Measurements from ENCODE around the gene DRAM1. TPM values are rescaled to one million over a fixed set of nuclear protein-coding genes. Genes with fewer than 3 reads are reported as not detected.
"Not testable (repeated sequence)": the region's sequence is repeated elsewhere in the genome, so short reads cannot be mapped to it uniquely, and the experiment has no call there.

Gene DRAM1
- total RNA-seq, 1 donor from 2014 or later = 2.4 TPM

GRCh38 chr12:101858361-101858760 lies 19.0 kb upstream of the DRAM1 start:
- intact Hi-C loops (cut with micrococcal nuclease) = no loop called here

- intact Hi-C loops (cut with micrococcal nuclease) = no loop called here
These were observed 17.4 kb upstream of the DRAM1 start for GRCh38 chr12:101859664-101860607.

GRCh38 chr12:101861688-101862087 lies 15.7 kb upstream of the DRAM1 start:
- intact Hi-C loops (cut with micrococcal nuclease) = not testable (repeated sequence)

DNA sequence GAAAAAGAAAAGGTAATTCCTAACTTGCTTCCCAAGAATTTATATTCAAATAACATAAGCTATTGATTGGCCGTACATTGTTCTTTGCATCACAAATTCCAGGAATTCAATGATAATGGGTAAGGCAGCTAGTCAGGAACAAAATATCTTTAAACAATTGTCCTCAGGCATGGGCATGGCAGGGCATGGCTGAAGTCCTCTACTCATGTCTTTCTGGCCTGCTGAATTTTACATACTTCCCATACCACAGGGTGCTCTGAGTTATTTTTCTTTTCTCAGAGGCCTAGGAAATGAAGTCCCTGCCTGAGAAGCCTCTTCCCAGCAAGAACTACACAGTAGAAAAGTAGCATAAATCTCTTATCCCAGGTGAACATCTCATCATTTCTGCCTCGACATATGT lies 15.1 kb upstream of the DRAM1 start:
- intact Hi-C loops (cut with micrococcal nuclease) = no loop called here

- intact Hi-C loops (cut with micrococcal nuclease) = no loop called here
These were observed 13.4 kb upstream of the DRAM1 start for GRCh38 chr12:101863981-101864380.

GRCh38 chr12:101866615-101867373 lies 10.6 kb upstream of the DRAM1 start:
- intact Hi-C loops (cut with micrococcal nuclease) = no loop called here

GRCh38 chr12:101867619-101868018 lies 9.8 kb upstream of the DRAM1 start:
- intact Hi-C loops (cut with micrococcal nuclease) = not testable (repeated sequence)

DNA sequence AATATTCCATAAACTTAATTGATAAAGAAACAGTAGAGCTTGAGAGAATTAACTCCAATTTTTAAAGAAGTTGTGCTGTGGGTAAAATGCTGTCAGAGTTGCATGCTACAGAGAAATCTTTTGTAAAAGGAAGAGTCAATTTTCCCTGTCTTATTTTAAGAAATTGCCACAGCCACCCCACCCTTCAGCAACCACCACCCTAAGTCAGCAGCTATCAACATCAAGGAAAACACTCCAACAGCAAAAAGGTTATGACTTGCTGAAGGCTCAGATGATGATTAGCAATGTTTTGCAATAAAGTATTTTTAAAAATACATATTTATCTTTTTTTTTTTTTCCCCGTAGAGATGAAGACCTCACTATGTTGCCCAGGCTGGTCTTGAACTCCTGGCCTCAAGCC lies 6.5 kb upstream of the DRAM1 start:
- intact Hi-C loops (cut with micrococcal nuclease) = no loop called here

DNA sequence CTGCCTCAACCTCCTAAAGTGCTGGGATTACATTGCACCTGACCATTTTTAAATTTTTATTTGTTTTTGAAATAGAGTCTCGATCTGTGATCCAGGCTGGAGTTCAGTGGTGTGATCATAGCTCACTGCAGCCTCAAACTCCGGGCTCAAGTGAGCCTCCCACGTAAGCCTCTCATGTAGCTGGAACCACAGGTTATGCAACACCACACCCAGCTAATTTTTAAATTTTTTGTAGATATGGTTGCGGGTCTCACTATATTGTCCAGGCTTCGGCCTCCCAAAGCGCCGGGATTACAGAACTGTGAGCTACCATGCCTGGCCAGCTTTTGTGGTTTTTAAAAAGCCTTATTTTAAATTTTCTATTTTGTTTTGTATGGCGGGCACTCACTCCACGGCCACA lies 2.2 kb upstream of the DRAM1 start:
- intact Hi-C loops (cut with micrococcal nuclease) = no loop called here

GRCh38 chr12:101876322-101876860 lies 989 bp upstream of the DRAM1 start:
- intact Hi-C loops (cut with micrococcal nuclease) = loop anchor here (2.0 kb wide), 2 partner anchors 184 to 244 kb away; partner anchors contain the start of genes NUP37, PARPBP and WASHC3

GRCh38 chr12:101877806-101878242 lies 444 bp downstream of the DRAM1 start:
- intact Hi-C loops (cut with micrococcal nuclease) = loop anchor here (1.0 to 2.0 kb wide), 3 partner anchors 47 to 243 kb away; partner anchors contain the start of genes NUP37, PARPBP and WASHC3

DNA sequence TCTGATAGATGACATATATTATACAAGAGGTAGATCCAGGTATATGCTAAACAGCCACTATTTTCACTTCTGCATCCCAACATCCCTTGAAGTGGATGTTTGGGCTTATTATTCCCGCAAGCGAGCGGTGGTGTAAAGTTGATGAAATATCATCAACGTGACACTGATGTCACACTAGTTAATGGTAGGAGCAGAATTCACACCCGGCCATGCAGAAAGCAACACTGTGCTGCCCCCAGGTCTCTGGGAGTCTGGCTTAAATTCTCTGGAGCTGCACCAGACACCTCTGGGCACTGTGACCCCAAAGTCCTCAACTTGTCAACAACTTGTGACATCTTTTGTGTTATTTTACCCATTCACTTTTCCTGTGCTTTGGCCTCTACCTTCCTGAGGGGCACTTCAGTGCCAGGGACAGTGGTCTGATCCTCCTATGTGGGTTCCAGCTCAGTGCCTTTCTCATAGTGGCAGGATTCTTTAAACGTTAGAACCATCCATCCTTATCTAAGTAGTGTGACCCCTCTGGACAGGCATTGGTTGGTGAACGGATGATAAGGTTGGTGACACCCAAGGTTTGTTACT lies 952 bp downstream of the DRAM1 start:
- intact Hi-C loops (cut with micrococcal nuclease) = no loop called here

DNA sequence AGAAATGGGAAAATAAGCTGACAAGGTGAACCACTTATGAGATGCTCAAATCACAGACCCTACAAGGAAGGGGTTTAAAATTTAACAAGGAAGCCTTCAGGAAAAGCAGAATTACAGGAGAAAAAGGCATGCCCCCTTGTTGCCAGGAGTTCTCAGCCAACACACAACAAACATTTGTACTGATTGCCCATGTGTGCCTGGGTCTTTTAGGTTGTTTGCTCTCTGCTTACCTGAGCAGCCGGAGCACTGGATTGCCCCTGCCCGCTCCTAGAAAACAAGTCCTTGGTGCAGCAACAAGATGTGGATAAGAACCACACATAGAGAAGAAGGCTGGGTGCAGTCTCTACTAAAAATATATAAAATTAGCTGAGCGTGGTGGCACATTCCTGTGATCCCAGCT lies 3.4 kb downstream of the DRAM1 start:
- intact Hi-C loops (cut with micrococcal nuclease) = no loop called here

- intact Hi-C loops (cut with micrococcal nuclease) = no loop called here
These were observed 3.8 kb downstream of the DRAM1 start for GRCh38 chr12:101881228-101881627.

DNA sequence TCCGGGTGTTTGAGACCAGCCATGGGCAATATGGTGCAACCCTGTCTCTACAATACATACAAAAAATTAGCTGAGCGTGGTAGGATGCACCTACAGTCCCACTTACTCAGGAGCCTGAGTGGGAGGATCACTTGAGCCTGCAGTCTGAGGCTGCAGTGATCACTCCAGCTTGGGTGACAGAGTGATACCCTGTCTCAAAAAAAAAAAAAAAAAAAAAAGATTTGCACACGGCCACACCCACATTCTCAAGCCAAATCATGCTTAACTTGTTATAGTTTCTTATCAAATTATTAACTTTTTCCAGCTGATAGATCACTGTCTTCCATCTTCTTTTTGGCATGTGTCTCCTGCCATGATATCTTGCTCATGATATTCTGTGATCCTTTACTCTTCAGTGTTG lies 6.8 kb downstream of the DRAM1 start:
- intact Hi-C loops (cut with micrococcal nuclease) = no loop called here

GRCh38 chr12:101884781-101885340 lies 7.5 kb downstream of the DRAM1 start:
- intact Hi-C loops (cut with micrococcal nuclease) = not testable (repeated sequence)

- intact Hi-C loops (cut with micrococcal nuclease) = no loop called here
These were observed 8.7 kb downstream of the DRAM1 start for GRCh38 chr12:101885912-101886561.

DNA sequence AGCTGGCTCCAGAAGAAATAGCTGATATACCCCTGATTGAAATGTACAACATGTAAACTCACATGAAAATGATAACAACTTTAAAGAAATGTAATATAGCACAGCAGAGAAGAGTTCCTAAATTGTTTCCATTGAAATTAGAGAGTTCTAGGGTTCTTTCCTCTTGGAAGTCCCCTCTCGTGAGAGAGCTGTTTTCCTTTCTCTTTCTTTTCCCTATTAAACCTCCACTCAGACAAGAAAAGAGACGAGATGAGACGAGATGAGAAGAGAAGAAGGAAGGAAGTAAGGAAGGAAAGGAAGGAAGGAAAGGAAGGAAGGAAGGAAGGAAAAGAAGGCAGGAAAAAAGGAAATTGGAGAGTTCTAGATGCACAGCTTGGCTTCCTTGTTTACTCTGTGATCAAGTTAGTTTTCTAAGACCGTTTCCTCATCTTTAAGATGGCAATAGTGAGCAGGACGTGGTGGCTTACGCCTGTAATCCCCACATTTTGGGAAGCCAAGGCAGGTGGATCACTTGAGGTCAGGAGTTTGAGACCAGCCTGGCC lies 11.9 kb downstream of the DRAM1 start:
- intact Hi-C loops (cut with micrococcal nuclease) = no loop called here

- intact Hi-C loops (cut with micrococcal nuclease) = no loop called here
These were observed 14.1 kb downstream of the DRAM1 start for GRCh38 chr12:101891462-101891971.

DNA sequence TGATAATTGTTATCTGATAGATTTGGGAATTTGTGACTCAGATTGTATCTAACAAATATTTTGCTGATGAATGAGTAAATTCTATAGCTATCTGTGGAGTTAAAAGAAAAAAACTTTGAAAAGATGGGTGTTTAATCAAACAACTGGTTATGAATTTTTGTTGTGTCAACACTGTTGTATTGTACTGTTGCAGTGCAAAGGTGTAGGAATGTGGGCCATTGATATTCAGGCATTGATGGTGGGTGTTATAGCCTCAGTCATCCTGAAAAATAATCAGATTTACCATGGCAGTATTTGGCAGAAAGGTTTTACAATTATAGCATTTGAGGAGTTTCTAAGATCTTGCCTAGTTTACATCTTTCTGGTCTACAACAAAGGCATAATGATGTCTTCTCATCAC lies 15.4 kb downstream of the DRAM1 start:
- intact Hi-C loops (cut with micrococcal nuclease) = no loop called here

Measured in T-helper 2 cell treated with Interferon-gamma antibody and Interleukin-4, amounts not matched to agents 100 ng/mL and 5 ng/mL, for 36 hours (primary cell).